Mammary epithelial cell (primary cell): ENCODE measurements around the gene ITPR2.

Source experiments
- CTCF ChIP-seq, 2 donors: IDR thresholded peaks in 1 of 2; conservative IDR thresholded peaks in 1 of 2; 2 replicates each; pipeline ENCODE4 v1.5.1; 2011 to 2012; ENCODE audit warnings: inconsistent platforms in 2 of 2, low read length in 2 of 2, mild to moderate bottlenecking in 2 of 2, control low read depth in 1 of 2, low read depth in 1 of 2; ENCODE audit not compliant: insufficient read depth in 1 of 2; ENCODE audit errors: extremely low read depth in 1 of 2
- EZH2 ChIP-seq: IDR thresholded peaks from 2 replicates; pipeline ENCODE4 v1.6.1; 2012; ENCODE audit warnings: low read length, inconsistent platforms, borderline replicate concordance

GRCh38 chr12:26360062-26360461 is 472.9 kb downstream of the ITPR2 start:
- TF ChIP-seq CTCF (conservative IDR thresholded peaks at IDR 0.05 in 1 of 2, IDR thresholded peaks at IDR 0.05 in 1 of 2; ENCODE audit: extremely low read depth in 1 of 2, insufficient read depth in 1 of 2, low read depth in 1 of 2, low read length in 2 of 2), result no peak
- no peak for TF ChIP-seq EZH2
